Ammon's horn (tissue), 1 donor: ENCODE measurements around the gene TRAM2.
"Not testable (repeated sequence)": the region's sequence is repeated elsewhere in the genome, so short reads cannot be mapped to it uniquely, and the experiment has no call there.

Experiments used
- DNase-seq: peaks from one replicate; pipeline ENCODE4 v3.0.0-alpha.2; 2016; ENCODE audit warnings: low spot score

TRAM2 gene

DNA sequence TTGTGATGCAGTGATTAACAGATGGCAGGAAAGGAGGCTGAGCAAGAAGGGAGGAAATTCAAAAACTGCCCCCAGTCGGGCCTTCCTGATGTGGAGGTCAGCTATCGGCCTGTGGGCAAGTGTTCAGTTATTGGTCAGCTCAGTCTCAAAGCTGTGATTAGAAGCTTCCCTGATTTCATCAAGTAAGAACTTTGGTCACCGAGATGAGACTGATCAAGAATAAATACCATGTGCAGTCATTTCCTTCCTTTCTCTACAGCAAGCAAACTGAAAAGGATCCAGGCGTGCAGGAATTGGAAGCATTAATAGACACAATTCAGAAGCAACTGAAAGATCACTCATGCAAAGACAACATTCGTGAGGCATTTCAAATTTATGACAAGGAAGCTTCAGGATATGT, 87.0 kb downstream of the TRAM2 start:
- DNase-seq: no peak

DNA sequence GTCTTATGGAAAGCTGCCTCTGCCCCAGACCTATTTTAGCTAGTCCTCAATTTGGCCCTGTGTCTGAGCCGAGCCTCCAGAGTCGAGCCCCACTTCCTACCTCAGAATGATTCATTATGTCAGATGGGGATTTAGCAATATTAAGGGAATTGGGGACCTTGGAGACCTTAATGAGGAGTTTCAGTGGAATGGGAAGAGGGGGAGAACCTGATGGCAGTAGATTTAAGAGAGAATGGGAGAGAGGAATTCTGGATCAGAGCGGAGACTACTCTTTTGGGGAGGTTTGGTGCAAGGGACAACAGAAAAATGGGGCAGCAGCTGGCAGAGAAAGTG, 93.2 kb downstream of the TRAM2 start:
- no peak for DNase-seq

DNA sequence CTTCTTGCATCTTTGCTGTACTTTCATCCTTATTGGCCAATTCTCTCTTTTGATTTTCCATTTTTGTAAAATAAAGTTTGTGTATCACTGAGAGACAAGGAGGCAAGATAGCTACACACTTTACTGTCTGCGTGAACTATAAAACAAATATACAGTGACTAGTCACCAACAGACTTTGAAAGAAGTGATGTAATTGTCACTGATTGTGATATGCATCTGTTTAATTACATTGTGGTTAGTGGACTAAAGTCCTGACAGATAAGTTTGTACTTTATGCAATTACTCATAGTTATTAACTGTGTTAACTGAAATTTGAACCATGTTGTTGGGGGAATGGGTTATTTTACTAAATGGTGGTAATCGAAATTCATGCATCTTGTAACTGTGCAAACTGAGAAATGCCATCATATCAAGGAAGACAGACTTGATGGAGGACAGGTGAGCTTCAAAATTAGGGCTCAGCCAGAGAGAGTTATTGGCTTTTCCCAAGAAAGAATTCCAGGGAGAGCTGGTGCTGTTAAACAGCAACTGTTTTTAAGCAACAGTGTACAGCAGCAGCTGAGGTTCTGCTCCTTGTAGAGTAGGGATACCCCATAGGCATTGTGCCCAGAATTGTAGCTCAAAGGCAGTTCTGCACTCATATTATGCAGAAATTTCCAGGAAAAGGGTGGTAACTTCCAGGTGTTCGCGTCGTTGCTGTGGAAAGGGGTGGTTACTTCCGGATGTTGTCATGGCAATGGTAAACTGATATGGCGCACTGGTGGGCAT, 93.8 kb downstream of the TRAM2 start:
- no peak for DNase-seq

DNA sequence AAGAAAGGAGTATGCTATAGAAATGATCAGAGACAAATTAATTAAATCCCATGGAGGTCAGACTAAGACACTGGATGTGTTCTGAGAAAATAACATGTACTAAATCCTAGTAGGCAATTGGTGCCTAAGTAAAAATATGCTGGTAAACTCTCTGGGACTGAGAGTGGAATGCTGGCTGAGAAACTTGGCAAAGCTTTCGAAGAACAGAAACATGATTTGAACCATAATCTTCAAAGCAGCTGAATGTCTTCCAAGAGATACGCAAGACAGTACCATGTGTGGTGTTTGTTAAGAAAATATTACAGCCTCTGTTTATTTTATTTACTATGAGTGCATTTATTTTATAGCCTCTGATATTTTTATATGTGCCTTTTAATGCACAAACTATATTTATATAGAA, 101.6 kb downstream of the TRAM2 start:
- no peak for DNase-seq

DNA sequence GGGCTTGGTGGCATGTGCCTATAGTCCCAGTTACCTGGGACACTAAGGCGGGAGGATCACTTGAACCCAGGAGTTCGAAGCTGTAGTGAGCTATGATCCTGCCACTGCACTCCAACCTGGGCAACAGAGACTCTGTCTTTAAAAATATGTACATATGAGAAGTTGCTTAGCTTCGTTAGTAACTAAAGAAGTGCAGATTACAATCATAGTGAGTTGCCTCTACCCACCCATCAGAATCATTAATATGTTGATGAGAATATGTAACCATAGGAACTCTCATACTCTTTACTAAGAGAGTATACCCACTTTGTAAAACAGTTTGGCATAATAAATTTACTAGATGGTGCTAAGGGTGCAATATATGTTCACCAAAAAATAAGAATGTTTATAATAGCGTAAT, 102.7 kb downstream of the TRAM2 start:
- no peak for DNase-seq

DNA sequence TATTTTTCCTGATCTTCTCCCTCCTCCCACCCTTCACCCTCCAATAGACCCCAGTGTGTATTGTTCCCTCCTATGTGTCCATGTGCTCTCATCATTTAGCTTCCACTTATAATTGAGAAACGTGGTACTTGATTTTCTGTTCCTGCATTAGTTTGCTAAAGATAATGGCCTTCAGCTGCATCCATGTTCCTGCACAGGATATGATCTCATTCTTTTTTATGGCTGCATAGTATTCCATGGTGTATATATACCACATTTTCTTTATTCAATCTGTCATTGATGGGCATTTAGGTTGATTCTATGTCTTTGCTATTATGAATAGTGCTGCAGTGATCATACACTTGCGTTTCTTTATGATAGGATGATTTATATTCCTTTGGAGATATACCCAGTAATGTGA, 115.7 kb downstream of the TRAM2 start:
- not testable (repeated sequence) for DNase-seq

DNA sequence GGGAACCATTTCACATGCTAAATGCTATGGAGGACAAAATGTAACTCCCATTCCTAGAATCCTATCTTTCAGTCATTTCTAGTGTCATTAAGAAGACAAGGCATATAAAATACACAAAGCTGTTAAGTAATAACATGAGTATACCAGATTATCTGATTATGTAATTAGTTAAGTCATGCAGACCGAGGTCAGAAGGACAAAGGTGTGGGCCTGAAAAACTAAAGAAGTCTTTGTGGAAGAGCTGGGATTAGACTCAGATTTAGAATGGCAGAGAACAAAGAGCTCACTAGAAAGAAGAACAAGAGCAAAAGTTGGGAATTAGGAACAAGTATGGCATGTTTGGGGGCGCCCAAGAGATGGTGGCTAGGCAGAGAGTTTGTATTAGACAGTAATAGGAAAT, 119.8 kb downstream of the TRAM2 start:
- no peak for DNase-seq

DNA sequence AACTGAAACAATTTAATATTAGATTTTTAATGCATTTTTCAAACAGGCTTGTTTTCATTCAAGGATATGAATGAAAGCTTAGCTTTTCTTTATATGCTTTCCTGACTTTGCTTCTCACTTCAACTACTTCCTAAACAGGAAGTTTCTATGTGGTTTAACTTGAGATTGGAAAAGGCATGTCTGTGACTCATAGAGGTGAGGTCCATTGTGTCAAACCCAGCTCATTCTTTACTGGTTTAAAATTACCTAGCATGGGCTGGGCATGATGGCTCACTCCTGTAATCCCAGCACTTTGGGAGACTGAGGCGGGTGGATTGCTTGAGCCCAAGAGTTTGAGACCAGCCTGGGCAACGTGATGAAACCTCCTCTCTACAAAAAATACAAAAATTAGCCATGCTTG, 122.3 kb downstream of the TRAM2 start:
- no peak for DNase-seq
